ENCODE measurements around the gene SP4.
"Not testable (repeated sequence)": the region's sequence is repeated elsewhere in the genome, so short reads cannot be mapped to it uniquely, and the experiment has no call there.

The SP4 gene

GRCh38 chr7:21526007-21526406 lies 98.1 kb downstream of the SP4 start:
- no peak for DNase-seq (ENCODE audit: low read depth)

- no peak for DNase-seq (ENCODE audit: low read depth)
These were observed 98.6 kb downstream of the SP4 start for GRCh38 chr7:21526448-21526847.

DNA sequence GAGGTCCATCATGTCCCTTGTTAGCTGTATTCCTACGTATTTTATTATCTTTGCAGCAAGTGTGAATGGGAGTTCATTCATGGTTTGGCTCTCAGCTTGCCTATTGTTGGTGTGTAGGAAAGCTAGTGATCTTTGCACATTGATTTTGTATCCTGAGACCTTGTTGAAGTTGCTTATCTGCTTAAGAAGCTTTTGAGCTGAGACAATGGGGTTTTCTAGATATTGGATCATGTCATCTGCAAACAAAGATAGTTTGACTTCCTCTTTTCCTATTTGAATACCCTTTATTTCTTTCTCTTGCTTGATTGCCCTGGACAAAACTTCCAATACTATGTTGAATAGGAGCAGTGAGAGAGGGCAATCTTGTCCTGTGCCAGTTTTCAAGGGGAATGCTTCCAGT lies 104.6 kb downstream of the SP4 start:
- not testable (repeated sequence) for DNase-seq (ENCODE audit: low read depth)

DNA sequence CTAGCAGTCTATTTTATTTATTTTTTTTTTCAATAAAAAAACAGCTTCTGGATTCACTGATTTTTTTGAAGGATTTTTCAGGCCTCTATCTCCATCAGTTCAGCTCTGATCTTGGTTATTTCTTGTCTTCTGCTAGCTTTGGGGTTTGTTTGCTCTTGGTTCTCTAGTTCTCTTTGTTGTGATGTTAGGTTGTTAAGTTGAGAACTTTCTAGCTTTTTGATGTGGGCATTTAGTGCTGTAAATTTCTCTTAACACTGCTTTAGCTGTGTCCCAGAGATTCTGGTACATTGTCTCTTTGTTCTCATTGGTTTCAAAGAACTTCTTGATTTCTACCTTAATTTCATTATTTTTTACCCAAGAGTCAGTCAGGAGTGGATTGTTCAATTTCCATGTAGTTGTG lies 105.8 kb downstream of the SP4 start:
- not testable (repeated sequence) for DNase-seq (ENCODE audit: low read depth)

- not testable (repeated sequence) for DNase-seq (ENCODE audit: low read depth)
These were observed 108.7 kb downstream of the SP4 start for GRCh38 chr7:21536445-21537118.

DNA sequence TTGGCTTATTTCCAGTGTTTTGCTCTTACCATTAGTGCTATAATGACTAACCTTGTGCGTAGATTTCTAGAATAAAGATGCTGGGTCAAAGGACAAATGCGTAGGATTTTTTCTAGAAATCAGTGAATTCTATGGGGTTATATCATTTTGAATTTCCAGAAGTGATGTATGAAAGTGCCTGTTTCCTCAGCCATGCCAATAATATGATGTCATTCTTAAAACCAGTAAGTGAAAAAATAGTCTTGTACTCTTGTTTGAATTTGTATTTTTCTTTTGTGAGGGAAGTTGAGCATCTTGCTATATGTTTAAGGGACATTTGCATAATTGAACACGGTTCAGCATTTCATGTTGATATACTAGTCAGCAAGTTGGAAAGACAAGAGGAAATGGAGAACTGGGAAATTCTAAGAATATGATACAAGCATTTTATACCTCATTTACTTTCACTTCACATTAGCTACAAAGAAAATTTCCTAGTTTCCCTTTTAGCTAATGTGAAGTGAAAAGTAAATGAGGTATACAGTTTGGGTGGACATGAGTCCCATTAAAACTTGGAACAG lies 111.1 kb downstream of the SP4 start:
- no peak for DNase-seq (ENCODE audit: low read depth)

DNA sequence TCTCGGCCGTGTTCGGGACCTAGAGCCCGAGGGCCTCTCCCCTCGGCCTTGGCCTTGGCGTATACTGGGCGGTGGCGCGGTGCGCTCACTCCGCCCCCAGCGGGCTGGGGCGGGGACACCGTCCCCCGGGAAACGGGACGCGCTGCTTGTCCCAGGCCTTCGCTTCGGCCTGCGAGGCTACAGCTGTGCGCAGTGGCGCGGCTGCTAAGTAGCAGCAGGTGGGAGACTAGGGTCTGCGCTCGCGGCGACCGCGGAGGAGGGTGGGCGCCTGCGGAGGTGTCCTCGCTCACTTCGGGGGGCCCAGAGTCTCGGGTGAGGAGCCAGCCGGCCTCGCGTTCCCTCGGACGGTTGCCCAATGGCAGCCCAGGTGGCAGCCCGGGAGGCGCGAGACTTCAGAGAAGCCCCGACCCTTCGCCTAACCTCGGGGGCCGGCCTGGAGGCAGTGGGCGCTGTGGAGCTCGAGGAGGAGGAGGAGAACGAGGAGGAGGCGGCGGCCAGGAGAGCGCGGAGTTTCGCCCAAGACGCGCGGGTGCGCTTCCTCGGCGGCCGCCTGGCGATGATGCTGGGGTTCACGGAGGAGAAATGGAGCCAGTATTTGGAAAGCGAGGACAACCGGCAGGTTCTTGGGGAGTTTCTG lies 115.1 kb downstream of the SP4 start, which contains the start of gene DNAH11:
Gene DNAH11, plus strand, starts transcription at position 149 of the 637 bp plus-strand sequence. Its CDS starts 207 bp downstream, at position 356.
- DNase-seq (ENCODE audit: low read depth), result peak; percentile 35

- peak; percentile 39 for DNase-seq (ENCODE audit: low read depth)
These were observed 115.8 kb downstream of the SP4 start for GRCh38 chr7:21543528-21544302.

DNA sequence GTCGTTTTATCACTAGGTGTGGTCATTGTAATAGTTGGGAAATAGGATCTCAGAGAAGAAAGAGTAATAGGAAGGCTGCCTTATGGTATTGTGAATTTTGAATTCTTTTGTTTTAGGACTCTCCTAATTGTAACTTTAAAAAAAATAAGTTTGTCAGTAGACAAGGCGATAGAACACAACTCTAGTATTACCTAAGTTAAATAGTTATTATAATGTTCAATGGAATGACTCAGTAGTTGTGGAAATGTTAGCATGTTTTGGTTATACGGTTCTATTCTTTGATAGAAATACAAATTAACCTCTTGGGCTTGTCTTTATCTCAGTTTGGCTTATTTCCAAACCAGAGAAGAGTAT lies 116.4 kb downstream of the SP4 start:
- DNase-seq (ENCODE audit: low read depth), result no peak

- no peak for DNase-seq (ENCODE audit: low read depth)
These were observed 116.8 kb downstream of the SP4 start for GRCh38 chr7:21544715-21545114.

GRCh38 chr7:21547501-21547900 lies 119.6 kb downstream of the SP4 start:
- DNase-seq (ENCODE audit: low read depth), result no peak

DNA sequence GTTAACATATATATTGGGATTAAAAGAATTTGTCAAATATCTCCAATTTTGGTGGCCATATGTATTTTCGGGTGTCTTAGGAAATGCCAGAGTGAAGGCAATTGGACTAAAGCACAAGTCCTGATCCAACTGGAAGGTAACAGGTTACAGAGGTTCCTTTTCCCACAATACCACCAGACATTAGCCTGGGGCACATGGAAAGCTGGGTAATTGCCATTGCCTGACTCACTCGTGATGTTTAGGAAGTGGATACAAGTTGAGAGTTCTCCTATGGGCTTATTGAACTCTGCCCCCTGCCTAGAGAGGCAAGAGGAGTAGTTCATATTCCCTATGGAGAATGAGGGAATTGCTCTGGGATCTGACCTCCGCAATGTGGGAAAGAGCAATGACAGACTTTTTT lies 120.6 kb downstream of the SP4 start:
- no peak for DNase-seq (ENCODE audit: low read depth)

DNA sequence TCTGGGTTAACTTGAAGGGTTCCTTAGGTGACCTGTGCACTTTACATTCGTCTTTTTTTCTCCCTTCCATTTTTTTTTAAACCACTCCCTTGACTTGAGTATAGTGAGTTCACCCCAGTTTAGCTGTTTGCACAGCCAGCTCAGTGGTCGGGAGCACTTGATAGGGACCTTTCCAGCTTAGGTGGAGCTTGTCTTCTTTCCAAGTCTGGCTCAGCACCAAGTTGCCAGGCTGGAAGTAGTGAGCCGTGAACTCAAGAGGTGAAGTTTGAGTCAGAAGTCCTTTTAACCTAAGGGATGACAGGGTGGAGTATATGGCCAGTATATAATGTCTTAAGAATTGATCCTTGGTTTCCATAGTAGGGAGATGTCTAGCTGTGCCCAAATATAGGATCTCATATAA lies 122.2 kb downstream of the SP4 start:
- no peak for DNase-seq (ENCODE audit: low read depth)

DNA sequence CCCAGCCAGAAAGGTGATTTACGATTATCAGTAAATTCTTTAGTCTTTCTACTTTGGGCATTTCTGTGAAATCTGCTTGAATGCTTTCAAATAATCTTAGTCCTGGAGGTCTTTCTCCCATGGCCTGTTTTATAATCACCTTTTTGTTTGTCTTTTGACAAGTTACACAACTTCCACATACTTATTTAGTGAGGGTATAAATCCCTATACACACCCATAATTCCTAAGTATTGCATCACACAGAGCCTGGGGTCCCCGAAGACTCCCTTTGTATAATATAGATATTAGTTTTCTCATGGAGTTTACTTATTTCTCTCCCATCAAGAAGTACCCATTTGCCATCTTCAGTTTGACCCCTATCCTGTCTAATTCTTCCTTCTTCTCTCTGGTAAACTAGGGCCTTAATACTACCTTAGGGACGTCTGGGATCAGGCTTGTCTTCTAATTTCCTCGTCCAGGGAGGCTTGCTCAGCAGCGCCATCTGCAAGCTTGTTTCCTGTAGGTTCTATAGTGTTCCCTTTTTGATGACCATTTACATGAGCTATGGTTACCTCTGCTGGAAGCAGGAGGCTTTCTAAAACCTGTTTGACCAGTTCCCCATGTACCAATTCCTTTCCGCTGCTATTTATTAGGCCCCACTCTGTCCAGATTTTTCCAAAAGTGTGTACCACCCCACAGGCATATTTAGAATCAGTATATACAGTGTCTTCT lies 123.1 kb downstream of the SP4 start:
- no peak for DNase-seq (ENCODE audit: low read depth)

GRCh38 chr7:21562385-21562784 lies 134.5 kb downstream of the SP4 start:
- DNase-seq (ENCODE audit: low read depth), result no peak

Measured in HS-5 (cell line).